ENCODE data around the gene LDLRAP1.

DNA sequence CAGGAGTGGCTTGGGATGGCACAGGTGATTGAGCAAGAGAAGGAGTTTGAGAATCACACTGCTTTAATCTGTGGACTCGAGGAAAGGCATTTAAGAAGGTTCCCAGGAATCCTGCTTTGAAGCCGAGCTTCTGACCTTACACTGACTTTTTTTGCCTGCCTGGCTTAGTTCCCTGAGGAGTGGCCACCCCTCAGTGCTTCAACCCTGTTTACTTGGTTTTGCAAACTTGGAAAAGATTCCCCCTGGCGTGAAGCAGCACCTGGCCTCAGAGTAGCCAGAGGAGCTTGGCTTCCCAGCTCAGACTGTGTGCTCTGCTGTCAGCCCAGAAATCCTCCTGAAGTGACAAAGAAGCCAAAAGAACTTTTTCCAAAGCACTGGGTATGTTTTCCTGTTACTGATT, 48.5 kb upstream of the LDLRAP1 start:
- TF ChIP-seq CTCF (conservative IDR thresholded peaks at IDR 0.05) = no peak
- TF ChIP-seq EZH2 (IDR thresholded peaks at IDR 0.05; ENCODE audit: low read depth) = no peak

Measured in PC-9 (cell line).